PC-9 (cell line): ENCODE measurements around the gene ACAP2.
"Not testable (repeated sequence)": the region's sequence is repeated elsewhere in the genome, so short reads cannot be mapped to it uniquely, and the experiment has no call there.

ENCODE experiments used
- CTCF ChIP-seq: fragments of 200-600 bp; sonication (generic); conservative IDR thresholded peaks from 2 replicates; pipeline ENCODE4 v1.6.1; 2017; ENCODE audit warnings: mixed run types, antibody characterized with exemption, mild to moderate bottlenecking, moderate library complexity
- EZH2 ChIP-seq: fragments of 200-600 bp; sonication (generic); IDR thresholded peaks from 2 replicates; pipeline ENCODE4 v1.8.0; 2017; ENCODE audit warnings: antibody characterized with exemption, low read depth

- TF ChIP-seq EZH2, CTCF: not testable (repeated sequence)
Observed at GRCh38 chr3:195398460-195398859, 44.4 kb downstream of the ACAP2 start.
